Cardiac muscle cell (in vitro differentiated cells and primary cell): Measurements from ENCODE around the gene CYP46A1. TPM values are rescaled to one million over a fixed set of nuclear protein-coding genes. Genes with fewer than 3 reads are reported as not detected.

Experiments used
- DNase-seq, 2 donors: peaks; one replicate each; pipeline versions ENCODE4 v3.0.0 to v3.0.0-alpha.2; 2010 to 2017; ENCODE audit warnings: low read depth in 1 of 2, low spot score in 1 of 2
- H3K27ac ChIP-seq: fragments of 200-600 bp; sonication (generic); 2 replicates; pipeline ENCODE4 v1.5.1; 2016
- H3K27me3 ChIP-seq: fragments of 200-600 bp; sonication (generic); 2 replicates; pipeline ENCODE4 v1.6.0; 2016; ENCODE audit warnings: control low read depth
- H3K36me3 ChIP-seq: fragments of 200-600 bp; sonication (generic); 2 replicates; pipeline ENCODE4 v1.5.1; 2016; ENCODE audit warnings: control low read depth
- H3K4me1 ChIP-seq: fragments of 200-600 bp; sonication (generic); 2 replicates; pipeline ENCODE4 v1.8.1; 2017; ENCODE audit warnings: low read depth, mild to moderate bottlenecking, mixed run types
- H3K4me3 ChIP-seq: fragments of 200-600 bp; sonication (generic); 2 replicates; pipeline ENCODE4 v1.5.1; 2016; ENCODE audit warnings: mild to moderate bottlenecking
- H3K9me3 ChIP-seq: fragments of 200-600 bp; sonication (generic); 2 replicates; pipeline ENCODE4 v1.5.1; 2017; ENCODE audit warnings: low read depth, mild to moderate bottlenecking, control low read depth
- CTCF ChIP-seq: IDR thresholded peaks from 2 replicates; pipeline ENCODE4 v1.5.1; 2012; ENCODE audit warnings: low read depth, mild to moderate bottlenecking, low read length
- polyA plus RNA-seq: library from polyadenylated mRNA; unstranded; fragments of >200 nt; fragmentation: Nextera tagmentation; extraction: Ambion mirVana; gene quantifications from 2 replicates; pipeline ENCODE4 v1.2.1, GENCODE V29; 2016
- total RNA-seq: library from RNA; depleted of rRNA; stranded (reverse); fragments of >200 nt; gene quantifications from 2 replicates; pipeline ENCODE4 v1.2.3, GENCODE V29; 2016

Gene CYP46A1
- total and polyA plus RNA-seq, 2 experiments from 2014 or later = 11.1 to 15.0 TPM

- Histone ChIP-seq H3K27me3 (no peaks in the 10 kb centered on the region), H3K4me3 (no peak overlapping the region), H3K27ac (no peak overlapping the region), H3K36me3 (no peaks in the 10 kb centered on the region), H3K4me1 (no peaks in the 10 kb centered on the region), H3K9me3 (no peaks in the 10 kb centered on the region)
- TF ChIP-seq CTCF = no peak
- no peak for DNase-seq
These were observed 37.1 kb downstream of the CYP46A1 start for GRCh38 chr14:99720941-99721791.

DNA sequence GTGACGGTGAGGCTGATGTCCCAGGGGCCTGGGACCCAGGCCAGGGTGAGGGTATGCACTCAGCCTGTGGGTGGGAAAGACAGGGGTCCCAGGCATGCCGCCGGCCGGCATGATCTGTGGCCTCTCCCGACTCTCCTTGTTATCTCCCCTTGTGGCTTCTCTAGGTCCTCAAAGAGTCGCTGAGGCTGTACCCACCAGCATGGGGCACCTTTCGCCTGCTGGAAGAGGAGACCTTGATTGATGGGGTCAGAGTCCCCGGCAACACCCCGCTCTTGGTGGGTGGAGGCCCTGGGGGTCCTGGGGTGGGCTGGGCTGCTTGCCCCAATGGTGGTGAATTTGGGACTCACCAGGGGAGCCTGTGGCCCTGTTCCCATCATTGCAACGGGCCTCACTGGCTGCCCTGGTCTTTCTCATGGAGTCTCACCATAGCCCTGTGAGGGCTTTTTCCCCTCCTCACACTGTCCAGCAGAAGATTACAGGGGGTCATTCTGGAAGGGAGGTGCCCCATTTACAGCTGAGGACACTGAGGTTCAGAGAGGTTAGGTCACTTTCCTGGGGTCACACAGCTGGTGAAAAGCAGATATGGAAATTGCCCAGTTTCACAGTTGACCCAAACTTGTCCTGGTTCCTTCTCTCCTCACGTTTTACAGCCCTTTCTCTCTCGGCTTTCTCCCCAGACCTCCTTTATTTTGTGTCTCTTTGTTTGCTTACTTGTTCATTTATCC lies 37.9 kb downstream of the CYP46A1 start:
- Histone ChIP-seq H3K27ac (no peak overlapping the region), H3K4me1 (no peaks in the 10 kb centered on the region), H3K27me3 (no peaks in the 10 kb centered on the region), H3K9me3 (no peaks in the 10 kb centered on the region), H3K4me3 (no peak overlapping the region), H3K36me3 (no peaks in the 10 kb centered on the region)
- DNase-seq = no peak
- no peak for TF ChIP-seq CTCF

DNA sequence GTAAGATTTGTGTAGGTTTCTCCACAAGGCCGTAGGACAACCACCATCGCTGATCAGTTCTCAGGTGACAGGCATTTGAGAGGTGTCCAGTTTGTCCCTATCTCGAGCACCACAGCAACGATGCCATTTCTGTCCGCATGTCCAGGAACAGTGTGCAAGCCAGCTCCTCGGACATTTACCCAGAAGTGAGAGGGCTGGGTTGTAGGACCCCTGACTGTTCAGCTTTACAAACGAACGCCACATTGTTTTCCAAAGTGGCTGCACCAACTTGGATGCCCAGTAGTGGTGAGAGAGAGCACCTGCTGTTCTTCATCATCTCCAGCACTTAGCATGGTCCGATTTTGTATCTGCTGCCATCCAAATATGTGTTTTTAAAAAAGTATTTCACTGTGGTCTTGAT lies 38.6 kb downstream of the CYP46A1 start:
- no peak overlapping the region for H3K4me3 ChIP-seq
- no peak for DNase-seq

DNA sequence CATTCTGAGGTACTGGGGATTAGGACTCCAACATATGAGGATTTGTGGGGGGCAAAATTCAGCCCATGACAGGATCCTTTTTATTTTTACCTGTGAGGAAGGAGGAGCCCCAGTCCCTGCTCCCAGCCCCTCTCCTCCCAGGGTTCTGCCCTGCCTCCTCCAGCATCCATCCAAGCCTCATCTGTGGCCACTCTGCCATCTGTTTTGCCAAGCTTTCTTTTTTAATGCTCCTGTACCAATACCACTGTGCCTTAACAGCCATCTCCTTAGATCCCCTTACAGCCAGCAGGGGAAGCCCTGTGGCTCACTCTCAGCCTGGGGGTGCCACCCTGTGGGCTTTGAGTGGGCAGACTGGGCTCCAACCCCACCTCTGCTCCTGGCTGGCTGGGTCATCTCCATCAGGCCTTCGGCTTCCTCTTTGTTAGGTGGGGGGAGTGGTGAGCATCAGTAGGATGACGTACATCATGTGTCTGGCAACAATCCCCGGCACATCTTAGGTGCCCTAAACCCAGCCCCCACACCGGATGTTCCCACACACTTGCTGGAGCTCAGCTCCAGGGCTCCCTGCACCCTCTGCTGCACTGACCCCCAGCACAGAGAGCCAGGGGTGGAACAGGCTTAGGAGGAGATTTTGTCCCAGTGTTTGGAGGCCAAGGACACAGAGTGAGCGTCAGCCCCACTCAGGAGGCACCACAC lies 40.2 kb downstream of the CYP46A1 start:
- Histone ChIP-seq H3K9me3 (no peaks in the 10 kb centered on the region), H3K27ac (no peak overlapping the region), H3K4me1 (no peaks in the 10 kb centered on the region), H3K27me3 (no peaks in the 10 kb centered on the region), H3K36me3 (no peaks in the 10 kb centered on the region), H3K4me3 (no peak overlapping the region)
- DNase-seq = peak in 1 of 2 donors; percentile 29
- no peak for TF ChIP-seq CTCF

More for the DNA sequence above, 38.6 kb downstream of the CYP46A1 start:
- H3K27me3 ChIP-seq = no peaks in the 10 kb centered on the region
- no peak for TF ChIP-seq CTCF
- H3K9me3 ChIP-seq = no peaks in the 10 kb centered on the region
- no peaks in the 10 kb centered on the region for H3K4me1 ChIP-seq
- no peaks in the 10 kb centered on the region for H3K36me3 ChIP-seq
- no peak overlapping the region for H3K27ac ChIP-seq

GRCh38 chr14:99724939-99725773 lies 41.1 kb downstream of the CYP46A1 start:
- Histone ChIP-seq H3K4me1 (no peaks in the 10 kb centered on the region), H3K4me3 (no peak overlapping the region), H3K27me3 (no peaks in the 10 kb centered on the region), H3K27ac (no peak overlapping the region), H3K36me3 (no peaks in the 10 kb centered on the region), H3K9me3 (no peaks in the 10 kb centered on the region)
- no peak for DNase-seq
- no peak for TF ChIP-seq CTCF
